CD14-positive monocyte (primary cell): ENCODE results near the gene CDC25A. TPM values are rescaled to one million over a fixed set of nuclear protein-coding genes. Genes with fewer than 3 reads are reported as not detected.

Experiments
- DNase-seq, 3 donors: peaks; one replicate each; pipeline ENCODE4 v3.0.0-alpha.2; 2011 to 2022
- H2AFZ ChIP-seq: 2 replicates; pipeline ENCODE4 v1.6.0; 2012; ENCODE audit warnings: mild to moderate bottlenecking, low read depth, low read length, inconsistent platforms; ENCODE audit not compliant: insufficient read depth, poor library complexity, severe bottlenecking
- H3K27ac ChIP-seq, 2 donors: 1 replicate in 1 of 2; 2 replicates in 1 of 2; pipeline ENCODE4 v1.5.1; 2012 to 2013; ENCODE audit warnings: low read length in 2 of 2, control low read depth in 1 of 2, inconsistent platforms in 1 of 2, low read depth in 1 of 2, mild to moderate bottlenecking in 1 of 2
- H3K27me3 ChIP-seq, 2 donors: one replicate each; pipeline versions ENCODE4 v1.6.0 to v1.6.1; 2011 to 2013; ENCODE audit warnings: low read length in 2 of 2; ENCODE audit not compliant: control insufficient read depth in 2 of 2, insufficient read depth in 2 of 2
- H3K36me3 ChIP-seq, 2 donors: replicated peaks in 1 of 2; 1 replicate in 1 of 2; 2 replicates in 1 of 2; pipeline versions ENCODE4 v1.5.1 to v1.6.1; 2012 to 2013; ENCODE audit warnings: low read length in 2 of 2, control low read depth in 1 of 2, inconsistent platforms in 1 of 2, mild to moderate bottlenecking in 1 of 2; ENCODE audit not compliant: insufficient read depth in 2 of 2, control insufficient read depth in 1 of 2
- H3K4me1 ChIP-seq, 2 donors: 1 replicate in 1 of 2; 2 replicates in 1 of 2; pipeline versions ENCODE4 v1.5.1 to v1.6.1; 2012 to 2013; ENCODE audit warnings: low read length in 2 of 2, control low read depth in 1 of 2, inconsistent platforms in 1 of 2, mild to moderate bottlenecking in 1 of 2, moderate library complexity in 1 of 2; ENCODE audit not compliant: insufficient read depth in 2 of 2, control insufficient read depth in 1 of 2
- H3K4me2 ChIP-seq: replicated peaks from 2 replicates; pipeline ENCODE3; 2012; ENCODE audit warnings: low read length, moderate library complexity, mild to moderate bottlenecking; ENCODE audit not compliant: poor library complexity, severe bottlenecking; ENCODE audit errors: extremely low read depth
- H3K4me3 ChIP-seq, 3 experiments: fragments of 200-600 bp in 1 of 3; sonication (generic) in 1 of 3; replicated peaks in 1 of 3; 1 replicate in 2 of 3; 2 replicates in 1 of 3; pipeline ENCODE4 v1.5.1; 2011 to 2013; ENCODE audit warnings: low read length in 3 of 3, mild to moderate bottlenecking in 3 of 3, control low read depth in 2 of 3, low read depth in 2 of 3, inconsistent platforms in 1 of 3, moderate library complexity in 1 of 3
- H3K79me2 ChIP-seq: 2 replicates; pipeline ENCODE4 v1.6.0; 2012; ENCODE audit warnings: mild to moderate bottlenecking, control low read depth, inconsistent platforms, low read length, moderate library complexity; ENCODE audit not compliant: insufficient read depth
- H3K9ac ChIP-seq: 2 replicates; pipeline ENCODE4 v1.6.0; 2017; ENCODE audit warnings: low read length, mild to moderate bottlenecking; ENCODE audit not compliant: insufficient read depth, poor library complexity, severe bottlenecking
- H3K9me3 ChIP-seq, 2 donors: replicated peaks in 1 of 2; 1 replicate in 1 of 2; 2 replicates in 1 of 2; pipeline versions ENCODE4 v1.5.1 to v1.6.1; 2012 to 2013; ENCODE audit warnings: low read length in 2 of 2, control low read depth in 1 of 2; ENCODE audit not compliant: control insufficient read depth in 1 of 2, insufficient read depth in 1 of 2
- H4K20me1 ChIP-seq: 2 replicates; pipeline ENCODE4 v1.6.0; 2012; ENCODE audit warnings: mild to moderate bottlenecking, low read length, control low read depth, moderate library complexity; ENCODE audit not compliant: insufficient read depth
- H3K27ac Mint-ChIP-seq, 7 donors: one replicate each; pipeline ENCODE4 v1.8.0; 2020; ENCODE audit warnings: mild to moderate bottlenecking in 7 of 7, mixed read lengths in 7 of 7, moderate library complexity in 6 of 7, inconsistent platforms in 2 of 7
- H3K27me3 Mint-ChIP-seq, 3 donors: one replicate each; pipeline ENCODE4 v1.8.0; 2021 to 2022; ENCODE audit warnings: low read depth in 3 of 3, mild to moderate bottlenecking in 3 of 3, mixed read lengths in 3 of 3, moderate library complexity in 3 of 3, inconsistent platforms in 1 of 3
- H3K36me3 Mint-ChIP-seq, 2 donors: one replicate each; pipeline ENCODE4 v1.8.0; 2020; ENCODE audit warnings: mixed read lengths in 2 of 2, inconsistent platforms in 1 of 2, mild to moderate bottlenecking in 1 of 2
- H3K4me1 Mint-ChIP-seq: one replicate; pipeline ENCODE4 v1.8.0; 2020; ENCODE audit warnings: mild to moderate bottlenecking, mixed read lengths
- H3K4me3 Mint-ChIP-seq, 2 donors: one replicate each; pipeline ENCODE4 v1.8.0; 2020; ENCODE audit warnings: mild to moderate bottlenecking in 2 of 2, mixed read lengths in 2 of 2, moderate library complexity in 1 of 2
- H3K9me3 Mint-ChIP-seq, 7 donors: one replicate each; pipeline ENCODE4 v1.8.0; 2020 to 2022; ENCODE audit warnings: mixed read lengths in 7 of 7, mild to moderate bottlenecking in 6 of 7, moderate library complexity in 6 of 7, inconsistent platforms in 2 of 7
- WGBS: methylation state at CpG from one replicate; pipeline ENCODE4 v1.1.5; 2013; ENCODE audit warnings: missing lambda C conversion rate; ENCODE audit not compliant: insufficient coverage; 5-methylcytosine and 5-hydroxymethylcytosine counted together
- intact Hi-C, 2 donors: fragments of 100-400 bp; cut with micrococcal nuclease; formaldehyde crosslinking; loops; one replicate each; pipeline versions ENCODE4 v1.15.0 to v1.15.1; 2023
- polyA plus RNA-seq, 3 donors: library from polyadenylated mRNA; depleted of rRNA in 1 of 3; unstranded in 2 of 3; stranded (reverse) in 1 of 3; fragments of 300-500 nt in 2 of 3; fragments of >200 nt in 1 of 3; fragmentation: Illumina TruSeq in 2 of 3; gene quantifications; 1 replicate in 2 of 3; 2 replicates in 1 of 3; pipeline ENCODE4 v1.2.3, GENCODE V29; 2012 to 2021
- TF ChIP-seq, protein P1 (sequence below): fragments of 200-600 bp; IDR thresholded peaks from one replicate; pipeline ENCODE4 v1.8.0; 2022; ENCODE audit warnings: antibody characterized with exemption, mild to moderate bottlenecking

CDC25A gene
- polyA plus RNA-seq, 3 donors = 0.07 to 0.39 TPM; not detected in 1

DNA sequence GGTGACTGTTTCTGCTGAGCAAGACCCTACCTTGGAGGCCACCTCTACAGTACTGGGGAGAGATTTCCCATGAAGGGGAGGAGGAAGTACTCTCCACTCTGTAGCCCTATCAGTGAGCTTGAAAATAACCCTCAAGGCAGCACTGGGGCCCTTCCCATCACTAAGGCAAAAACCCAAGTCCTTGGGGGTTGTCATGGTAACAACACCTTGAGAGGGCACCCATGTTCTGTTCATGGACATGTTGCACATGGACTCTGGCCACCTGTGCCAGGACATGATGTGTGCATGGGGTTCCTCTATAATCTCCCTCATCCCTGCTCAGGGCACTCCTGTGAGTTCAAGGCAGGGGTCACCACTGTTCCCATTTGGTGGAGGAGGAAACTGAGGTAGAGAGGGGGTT lies 10.9 kb upstream of the CDC25A start:
- H3K79me2 ChIP-seq = no peaks in the 10 kb centered on the region
- no peaks in the 10 kb centered on the region for H3K36me3 ChIP-seq
- H3K27ac ChIP-seq = no peak overlapping the region
- H4K20me1 ChIP-seq = no peaks in the 10 kb centered on the region
- DNase-seq = no peak
- H3K4me3 ChIP-seq = no peak overlapping the region
- Mint-ChIP-seq H3K36me3 (no peaks in the 10 kb centered on the region), H3K27ac (no peak overlapping the region), H3K4me1 (peaks cover 24% of the 10 kb centered on the region), H3K9me3 (peaks cover 0 to 2% (median 0%) of the 10 kb centered on the region in 7 donors), H3K4me3 (no peak overlapping the region), H3K27me3 (peaks cover 0 to 6% (median 1%) of the 10 kb centered on the region in 3 donors)
- TF ChIP-seq, protein P1, sequence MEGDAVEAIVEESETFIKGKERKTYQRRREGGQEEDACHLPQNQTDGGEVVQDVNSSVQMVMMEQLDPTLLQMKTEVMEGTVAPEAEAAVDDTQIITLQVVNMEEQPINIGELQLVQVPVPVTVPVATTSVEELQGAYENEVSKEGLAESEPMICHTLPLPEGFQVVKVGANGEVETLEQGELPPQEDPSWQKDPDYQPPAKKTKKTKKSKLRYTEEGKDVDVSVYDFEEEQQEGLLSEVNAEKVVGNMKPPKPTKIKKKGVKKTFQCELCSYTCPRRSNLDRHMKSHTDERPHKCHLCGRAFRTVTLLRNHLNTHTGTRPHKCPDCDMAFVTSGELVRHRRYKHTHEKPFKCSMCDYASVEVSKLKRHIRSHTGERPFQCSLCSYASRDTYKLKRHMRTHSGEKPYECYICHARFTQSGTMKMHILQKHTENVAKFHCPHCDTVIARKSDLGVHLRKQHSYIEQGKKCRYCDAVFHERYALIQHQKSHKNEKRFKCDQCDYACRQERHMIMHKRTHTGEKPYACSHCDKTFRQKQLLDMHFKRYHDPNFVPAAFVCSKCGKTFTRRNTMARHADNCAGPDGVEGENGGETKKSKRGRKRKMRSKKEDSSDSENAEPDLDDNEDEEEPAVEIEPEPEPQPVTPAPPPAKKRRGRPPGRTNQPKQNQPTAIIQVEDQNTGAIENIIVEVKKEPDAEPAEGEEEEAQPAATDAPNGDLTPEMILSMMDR = no peak
- H3K9ac ChIP-seq = no peak overlapping the region
- H2AFZ ChIP-seq = no peak overlapping the region
- intact Hi-C loops = loop anchor here (5.0 to 10.0 kb wide), 2 partner anchors 43 to 236 kb away; partner anchors contain the start of genes PLXNB1 (in 1 of the 2) and ZNF589 (in 1 of the 2)
- H3K27me3 ChIP-seq = no peaks in the 10 kb centered on the region
- peaks cover 18 to 21% of the 10 kb centered on the region in 2 donors for H3K4me1 ChIP-seq
- H3K9me3 ChIP-seq = no peaks in the 10 kb centered on the region
- H3K4me2 ChIP-seq = no peak overlapping the region

DNA sequence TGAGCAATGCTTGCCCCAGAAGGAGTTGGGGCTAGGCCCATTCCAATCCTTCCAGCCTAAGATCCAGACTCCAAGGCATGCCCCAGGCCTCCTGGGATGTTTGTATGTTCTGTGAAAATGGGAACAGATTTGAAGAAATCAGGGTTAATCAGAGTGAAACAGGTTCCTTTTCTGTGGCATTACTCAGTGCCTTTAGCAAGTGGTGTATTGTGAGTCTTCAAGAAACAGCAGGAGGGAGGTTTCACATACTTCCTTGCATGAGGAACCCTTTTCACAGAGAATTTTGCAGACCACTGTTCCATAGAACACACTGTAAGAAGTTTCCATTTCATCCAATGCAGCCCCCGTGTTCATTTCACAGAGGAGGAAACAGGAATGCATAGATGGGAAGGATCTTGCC lies 8.4 kb upstream of the CDC25A start:
- peak overlapping the region in 5 of 7 donors; percentile 5 to 75 (median 35) for H3K27ac Mint-ChIP-seq
- Histone ChIP-seq H3K9me3 (no peaks in the 10 kb centered on the region), H2AFZ (peak overlapping the region; percentile 64), H4K20me1 (no peaks in the 10 kb centered on the region), H3K27ac (peak overlapping the region in 1 of 2 donors; percentile 54), H3K36me3 (no peaks in the 10 kb centered on the region), H3K4me1 (peaks cover 18 to 21% of the 10 kb centered on the region in 2 donors), H3K4me2 (no peak overlapping the region), H3K4me3 (no peak overlapping the region), H3K79me2 (no peaks in the 10 kb centered on the region), H3K27me3 (no peaks in the 10 kb centered on the region), H3K9ac (peak overlapping the region; percentile 19)
- no peaks in the 10 kb centered on the region for H3K36me3 Mint-ChIP-seq
- no CpG with 5 or more reads among the region's 1 CpG for WGBS
- TF ChIP-seq, protein P1 = no peak
- no peak overlapping the region for H3K4me3 Mint-ChIP-seq
- no peak for DNase-seq
- intact Hi-C loops = loop anchor here (5.0 to 10.0 kb wide), 2 partner anchors 46 to 238 kb away; partner anchors contain the start of genes PLXNB1 (in 1 of the 2) and ZNF589 (in 1 of the 2)
- peaks cover 2 to 7% (median 6%) of the 10 kb centered on the region in 3 donors for H3K27me3 Mint-ChIP-seq
- H3K9me3 Mint-ChIP-seq = peaks cover 0 to 2% (median 0%) of the 10 kb centered on the region in 7 donors
- H3K4me1 Mint-ChIP-seq = peaks cover 24% of the 10 kb centered on the region
